HCEC 1CT (cell line): ENCODE measurements around the gene STXBP1.

Experiments
- DNase-seq: peaks from one replicate; pipeline ENCODE4 v3.0.0-alpha.2; 2017

The STXBP1 gene

GRCh38 chr9:127621339-127621970 lies 9.4 kb downstream of the STXBP1 start:
- DNase-seq: peak; percentile 92

GRCh38 chr9:127626752-127627493 lies 14.8 kb downstream of the STXBP1 start:
- DNase-seq: no peak

GRCh38 chr9:127627494-127627855 lies 15.4 kb downstream of the STXBP1 start:
- DNase-seq: no peak

GRCh38 chr9:127628758-127629467 lies 16.8 kb downstream of the STXBP1 start:
- DNase-seq: no peak

GRCh38 chr9:127629468-127630081 lies 17.5 kb downstream of the STXBP1 start:
- no peak for DNase-seq

- DNase-seq: no peak
Observed at GRCh38 chr9:127633216-127633862, 21.3 kb downstream of the STXBP1 start.

- DNase-seq: no peak
Observed at GRCh38 chr9:127634021-127634420, 21.9 kb downstream of the STXBP1 start.

- no peak for DNase-seq
Observed at GRCh38 chr9:127634698-127635097, 22.6 kb downstream of the STXBP1 start.

GRCh38 chr9:127635201-127635735 lies 23.2 kb downstream of the STXBP1 start:
- no peak for DNase-seq

GRCh38 chr9:127637322-127637847 lies 25.3 kb downstream of the STXBP1 start:
- peak; percentile 88 for DNase-seq

- no peak for DNase-seq
Observed at GRCh38 chr9:127640908-127641545, 28.9 kb downstream of the STXBP1 start.

GRCh38 chr9:127642082-127642740 lies 30.1 kb downstream of the STXBP1 start:
- DNase-seq: no peak

- DNase-seq: no peak
Observed at GRCh38 chr9:127644146-127644827, 32.2 kb downstream of the STXBP1 start.

- no peak for DNase-seq
Observed at GRCh38 chr9:127644943-127645342, 32.9 kb downstream of the STXBP1 start.

GRCh38 chr9:127647451-127647850 lies 35.4 kb downstream of the STXBP1 start:
- DNase-seq: no peak

- no peak for DNase-seq
Observed at GRCh38 chr9:127650518-127650917, 38.4 kb downstream of the STXBP1 start.

- no peak for DNase-seq
Observed at GRCh38 chr9:127651697-127652610, 39.9 kb downstream of the STXBP1 start.

GRCh38 chr9:127652733-127653132 lies 40.7 kb downstream of the STXBP1 start:
- DNase-seq: no peak

- DNase-seq: no peak
Observed at GRCh38 chr9:127654619-127655018, 42.5 kb downstream of the STXBP1 start.

- no peak for DNase-seq
Observed at GRCh38 chr9:127658428-127658827, 46.4 kb downstream of the STXBP1 start.
